CD4-positive, alpha-beta memory T cell (primary cell): ENCODE results near the gene ARHGEF37. TPM values are rescaled to one million over a fixed set of nuclear protein-coding genes. Genes with fewer than 3 reads are reported as not detected.

Experiments
- CTCF ChIA-PET: fragments of 350-600 bp; sonication (Branson Sonifier 250); formaldehyde crosslinking; loops from one replicate; lab custom pipeline; 2021; ENCODE audit warnings: inconsistent platforms; ENCODE audit not compliant: partially characterized antibody; lab: Charles Lee
- POLR2A ChIA-PET: fragments of 350-600 bp; sonication (Branson Sonifier 250); formaldehyde crosslinking; loops from one replicate; lab custom pipeline; 2021; ENCODE audit not compliant: partially characterized antibody; lab: Charles Lee
- DNase-seq, 5 donors: peaks; one replicate each; pipeline versions ENCODE4 v3.0.0 to v3.0.0-alpha.2; 2020 to 2022; ENCODE audit warnings: mixed read lengths in 1 of 5
- H3K27ac ChIP-seq: one replicate; pipeline ENCODE4 v1.7.0; 2013; ENCODE audit warnings: low read depth, low read length
- H3K27me3 ChIP-seq: 2 replicates; pipeline ENCODE4 v1.7.0; 2013; ENCODE audit warnings: mild to moderate bottlenecking, low read length, moderate library complexity; ENCODE audit not compliant: insufficient read depth
- H3K36me3 ChIP-seq: 2 replicates; pipeline ENCODE4 v1.7.0; 2013; ENCODE audit warnings: mild to moderate bottlenecking, low read length, moderate library complexity; ENCODE audit not compliant: insufficient read depth
- H3K4me1 ChIP-seq: 2 replicates; pipeline ENCODE4 v1.7.0; 2013; ENCODE audit warnings: mild to moderate bottlenecking, low read length, moderate library complexity; ENCODE audit not compliant: insufficient read depth
- H3K4me3 ChIP-seq, 2 donors: one replicate each; pipeline ENCODE4 v1.7.0; 2013; ENCODE audit warnings: low read length in 2 of 2, mild to moderate bottlenecking in 1 of 2
- H3K9me3 ChIP-seq, 2 donors: one replicate each; pipeline ENCODE4 v1.7.0; 2013; ENCODE audit warnings: low read length in 2 of 2, control low read depth in 1 of 2; ENCODE audit not compliant: control insufficient read depth in 1 of 2
- H3K27ac Mint-ChIP-seq, 7 donors: one replicate each; pipeline ENCODE4 v1.8.0; 2020 to 2021; ENCODE audit warnings: mixed read lengths in 7 of 7, mild to moderate bottlenecking in 6 of 7, inconsistent platforms in 3 of 7, moderate library complexity in 3 of 7
- H3K27me3 Mint-ChIP-seq, 2 donors: one replicate each; pipeline ENCODE4 v1.8.0; 2020 to 2021; ENCODE audit warnings: mixed read lengths in 2 of 2
- H3K36me3 Mint-ChIP-seq, 2 donors: one replicate each; pipeline ENCODE4 v1.8.0; 2020 to 2021; ENCODE audit warnings: mixed read lengths in 2 of 2, inconsistent platforms in 1 of 2, mild to moderate bottlenecking in 1 of 2
- H3K4me1 Mint-ChIP-seq, 4 donors: one replicate each; pipeline ENCODE4 v1.8.0; 2020 to 2021; ENCODE audit warnings: mixed read lengths in 4 of 4, mild to moderate bottlenecking in 1 of 4
- H3K4me3 Mint-ChIP-seq, 8 donors: one replicate each; pipeline ENCODE4 v1.8.0; 2020 to 2021; ENCODE audit warnings: mixed read lengths in 8 of 8, mild to moderate bottlenecking in 7 of 8, moderate library complexity in 6 of 8, inconsistent platforms in 3 of 8
- H3K9me3 Mint-ChIP-seq, 8 donors: one replicate each; pipeline ENCODE4 v1.8.0; 2020 to 2021; ENCODE audit warnings: mixed read lengths in 8 of 8, mild to moderate bottlenecking in 5 of 8, inconsistent platforms in 3 of 8, moderate library complexity in 1 of 8
- intact Hi-C: fragments of 100-400 bp; cut with micrococcal nuclease; formaldehyde crosslinking; loops from one replicate; pipeline ENCODE4 v1.15.1; 2023
- polyA plus RNA-seq, 2 donors: library from polyadenylated mRNA; unstranded; fragments of 300-500 nt; fragmentation: Illumina TruSeq; gene quantifications; one replicate each; pipeline ENCODE4 v1.2.3, GENCODE V29; 2021
- total RNA-seq, 2 experiments: library from RNA; stranded (reverse); gene quantifications; one replicate each; pipeline ENCODE4 v1.2.3, GENCODE V29; 2021

ARHGEF37 gene
- total and polyA plus RNA-seq, 4 experiments from 2014 or later, result 0.96 to 1.3 TPM; not detected in 2

- peaks cover 0 to 4% (median 0%) of the 10 kb centered on the region in 4 donors for H3K4me1 Mint-ChIP-seq
- intact Hi-C loops, result no loop called here
These were observed 50.2 kb downstream of the ARHGEF37 start for GRCh38 chr5:149631506-149631905.

GRCh38 chr5:149632311-149633251 is 51.3 kb downstream of the ARHGEF37 start:
- H3K27me3 Mint-ChIP-seq, result peaks cover 0 to 2% of the 10 kb centered on the region in 2 donors
- H3K36me3 Mint-ChIP-seq, result no peaks in the 10 kb centered on the region
- H3K9me3 Mint-ChIP-seq, result no peaks in the 10 kb centered on the region
- Histone ChIP-seq H3K4me3 (no peak overlapping the region), H3K36me3 (no peaks in the 10 kb centered on the region), H3K9me3 (no peaks in the 10 kb centered on the region), H3K4me1 (no peaks in the 10 kb centered on the region), H3K27me3 (no peaks in the 10 kb centered on the region), H3K27ac (no peak overlapping the region)
- ChIA-PET CTCF (interaction anchor here (0.9 to 11.9 kb wide), 3 partner anchors 195 to 358 kb away, joined by 3 to 309 read pairs (median 6); no protein-coding TSS in a partner anchor), POLR2A (no interaction called here)
- intact Hi-C loops, result no loop called here
- H3K4me3 Mint-ChIP-seq, result no peak overlapping the region
- no peak for DNase-seq
- H3K27ac Mint-ChIP-seq, result peak overlapping the region in 1 of 7 donors; percentile 76
- H3K4me1 Mint-ChIP-seq, result peaks cover 0 to 4% (median 1%) of the 10 kb centered on the region in 4 donors

More at GRCh38 chr5:149631506-149631905, 50.2 kb downstream of the ARHGEF37 start:
- peaks cover 0 to 2% of the 10 kb centered on the region in 2 donors for H3K27me3 Mint-ChIP-seq
- Histone ChIP-seq H3K27ac (no peak overlapping the region), H3K9me3 (no peaks in the 10 kb centered on the region), H3K4me3 (no peak overlapping the region), H3K4me1 (no peaks in the 10 kb centered on the region), H3K36me3 (no peaks in the 10 kb centered on the region), H3K27me3 (no peaks in the 10 kb centered on the region)
- H3K4me3 Mint-ChIP-seq, result no peak overlapping the region
- no peaks in the 10 kb centered on the region for H3K36me3 Mint-ChIP-seq
- no peaks in the 10 kb centered on the region for H3K9me3 Mint-ChIP-seq
- ChIA-PET POLR2A (no interaction called here), CTCF (no interaction called here)
- DNase-seq, result no peak
- H3K27ac Mint-ChIP-seq, result no peak overlapping the region

- Histone ChIP-seq H3K9me3 (no peaks in the 10 kb centered on the region), H3K27me3 (no peaks in the 10 kb centered on the region), H3K36me3 (no peaks in the 10 kb centered on the region), H3K4me3 (no peak overlapping the region), H3K27ac (no peak overlapping the region), H3K4me1 (no peaks in the 10 kb centered on the region)
- no peaks in the 10 kb centered on the region for H3K27me3 Mint-ChIP-seq
- ChIA-PET POLR2A (no interaction called here), CTCF (interaction anchor here (0.7 to 11.9 kb wide), 5 partner anchors 33 to 357 kb away, joined by 3 to 309 read pairs (median 3); no protein-coding TSS in a partner anchor)
- H3K4me1 Mint-ChIP-seq, result peaks cover 0 to 4% (median 1%) of the 10 kb centered on the region in 4 donors
- no peak for DNase-seq
- H3K27ac Mint-ChIP-seq, result peak overlapping the region in 1 of 7 donors; percentile 42
- H3K4me3 Mint-ChIP-seq, result no peak overlapping the region
- peaks cover 0 to 1% (median 0%) of the 10 kb centered on the region in 8 donors for H3K9me3 Mint-ChIP-seq
- intact Hi-C loops, result no loop called here
- H3K36me3 Mint-ChIP-seq, result no peaks in the 10 kb centered on the region
These were observed 52.4 kb downstream of the ARHGEF37 start for GRCh38 chr5:149633476-149634350.

- no peak overlapping the region for H3K4me3 ChIP-seq
- ChIA-PET CTCF (interaction anchor here (2.4 to 11.9 kb wide), 3 partner anchors 192 to 358 kb away, joined by 14 to 309 read pairs (median 29); no protein-coding TSS in a partner anchor), POLR2A (no interaction called here)
- no peaks in the 10 kb centered on the region for H3K4me1 ChIP-seq
- no peaks in the 10 kb centered on the region for H3K36me3 Mint-ChIP-seq
- H3K4me1 Mint-ChIP-seq, result peaks cover 0 to 4% (median 1%) of the 10 kb centered on the region in 4 donors
- peaks cover 0 to 1% (median 0%) of the 10 kb centered on the region in 8 donors for H3K9me3 Mint-ChIP-seq
- intact Hi-C loops, result no loop called here
- H3K27ac ChIP-seq, result no peak overlapping the region
- no peak overlapping the region for H3K27ac Mint-ChIP-seq
- H3K27me3 ChIP-seq, result peaks cover 3% of the 10 kb centered on the region
- no peaks in the 10 kb centered on the region for H3K9me3 ChIP-seq
- no peak overlapping the region for H3K4me3 Mint-ChIP-seq
- DNase-seq, result no peak
- no peaks in the 10 kb centered on the region for H3K27me3 Mint-ChIP-seq
- no peaks in the 10 kb centered on the region for H3K36me3 ChIP-seq
These were observed 54.1 kb downstream of the ARHGEF37 start for GRCh38 chr5:149635394-149635793.

GRCh38 chr5:149636191-149636860 is 55.0 kb downstream of the ARHGEF37 start:
- Mint-ChIP-seq H3K4me1 (peaks cover 0 to 4% (median 1%) of the 10 kb centered on the region in 4 donors), H3K27ac (no peak overlapping the region), H3K27me3 (no peaks in the 10 kb centered on the region), H3K9me3 (peaks cover 0 to 1% (median 0%) of the 10 kb centered on the region in 8 donors), H3K36me3 (no peaks in the 10 kb centered on the region), H3K4me3 (no peak overlapping the region)
- DNase-seq, result no peak
- Histone ChIP-seq H3K27me3 (peaks cover 5% of the 10 kb centered on the region), H3K4me3 (no peak overlapping the region), H3K27ac (no peak overlapping the region), H3K9me3 (no peaks in the 10 kb centered on the region), H3K4me1 (no peaks in the 10 kb centered on the region), H3K36me3 (no peaks in the 10 kb centered on the region)
- POLR2A ChIA-PET, result interaction anchor here (1.2 kb wide), 2 partner anchors 13 to 192 kb away, joined by 4 read pairs; no protein-coding TSS in a partner anchor
- intact Hi-C loops, result loop anchor here (1.0 kb wide), 3 partner anchors 192 to 354 kb away; no protein-coding TSS in a partner anchor
- CTCF ChIA-PET, result interaction anchor here (0.7 to 11.9 kb wide), 12 partner anchors 9 to 393 kb away, joined by 3 to 309 read pairs (median 4); no protein-coding TSS in a partner anchor

GRCh38 chr5:149636861-149637246 is 55.6 kb downstream of the ARHGEF37 start:
- H3K27me3 Mint-ChIP-seq, result peaks cover 0 to under 1% of the 10 kb centered on the region in 2 donors
- H3K36me3 ChIP-seq, result no peaks in the 10 kb centered on the region
- ChIA-PET POLR2A (interaction anchor here (1.2 kb wide), 2 partner anchors 13 to 191 kb away, joined by 4 read pairs; no protein-coding TSS in a partner anchor), CTCF (interaction anchor here (0.6 to 11.9 kb wide), 16 partner anchors 9 to 392 kb away, joined by 3 to 309 read pairs (median 4); partner anchors contain the start of gene ARHGEF37)
- H3K4me3 Mint-ChIP-seq, result no peak overlapping the region
- intact Hi-C loops, result loop anchor here (1.0 kb wide), 3 partner anchors 191 to 353 kb away; no protein-coding TSS in a partner anchor
- no peaks in the 10 kb centered on the region for H3K4me1 ChIP-seq
- no peak overlapping the region for H3K27ac Mint-ChIP-seq
- peaks cover 0 to 1% (median 0%) of the 10 kb centered on the region in 8 donors for H3K9me3 Mint-ChIP-seq
- no peaks in the 10 kb centered on the region for H3K36me3 Mint-ChIP-seq
- H3K27ac ChIP-seq, result no peak overlapping the region
- peak; percentile 39 to 65 (median 52) for DNase-seq
- peaks cover 0 to 4% (median 1%) of the 10 kb centered on the region in 4 donors for H3K4me1 Mint-ChIP-seq
- no peak overlapping the region for H3K4me3 ChIP-seq
- H3K27me3 ChIP-seq, result peaks cover 5% of the 10 kb centered on the region
- no peaks in the 10 kb centered on the region for H3K9me3 ChIP-seq
